ENCODE results near the gene PTPRG.
"Not testable (repeated sequence)": the region's sequence is repeated elsewhere in the genome, so short reads cannot be mapped to it uniquely, and the experiment has no call there.

PTPRG gene

DNA sequence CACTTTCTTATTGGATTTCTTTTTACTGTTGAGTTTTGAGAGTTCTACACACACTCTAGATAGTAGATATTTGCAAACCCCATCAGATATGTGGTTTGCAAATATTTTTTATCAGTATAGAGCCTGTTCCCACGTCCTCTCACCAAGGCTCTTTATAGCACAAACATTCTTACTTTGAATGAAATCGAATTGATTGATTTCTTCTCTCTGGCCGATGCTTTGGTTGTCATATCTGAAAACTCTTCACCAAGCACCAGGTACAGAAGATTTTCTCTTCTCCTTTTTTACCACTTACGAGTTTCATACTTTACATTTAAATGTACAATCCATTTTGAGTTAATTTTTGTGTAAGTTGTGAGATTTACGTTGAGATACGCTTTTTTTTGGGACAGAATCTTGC lies 163.4 kb downstream of the PTPRG start:
- no peak for DNase-seq (ENCODE audit: low read depth in 3 of 3)

GRCh38 chr3:61725851-61726333 lies 164.5 kb downstream of the PTPRG start:
- DNase-seq (ENCODE audit: low read depth in 3 of 3): no peak

- no peak for DNase-seq (ENCODE audit: low read depth in 3 of 3)
Observed at GRCh38 chr3:61727435-61727834, 166.1 kb downstream of the PTPRG start.

DNA sequence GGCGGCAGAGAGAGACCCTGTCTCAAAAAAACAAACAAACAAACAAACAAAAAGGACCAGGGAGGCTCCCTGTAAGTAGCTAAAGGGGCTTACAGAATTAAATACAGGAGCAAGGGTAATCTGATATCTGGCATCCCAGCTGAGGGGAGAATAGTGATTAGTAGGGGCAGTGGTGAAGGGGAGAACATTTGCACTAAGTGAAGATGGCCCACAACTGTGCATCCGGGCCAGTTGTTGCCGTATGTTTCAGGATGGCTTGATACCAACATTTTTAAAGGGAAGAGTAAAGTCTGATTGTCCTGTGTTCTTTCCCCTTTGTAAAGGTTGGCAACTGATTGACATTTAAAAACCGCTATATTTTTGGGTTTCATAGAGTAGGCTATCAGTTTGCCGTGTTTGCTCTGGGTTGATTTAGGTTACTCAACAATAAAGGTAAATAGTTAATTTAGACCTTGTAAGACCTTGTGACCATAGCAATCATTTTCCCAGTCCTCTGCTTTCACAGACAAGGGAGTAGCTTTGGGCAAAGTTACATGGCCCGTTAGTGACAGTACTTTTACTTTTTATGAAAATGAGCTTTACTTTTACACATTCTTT lies 167.8 kb downstream of the PTPRG start:
- no peak for DNase-seq (ENCODE audit: low read depth in 3 of 3)

- DNase-seq (ENCODE audit: low read depth in 3 of 3): no peak
Observed at GRCh38 chr3:61730056-61730455, 168.7 kb downstream of the PTPRG start.

DNA sequence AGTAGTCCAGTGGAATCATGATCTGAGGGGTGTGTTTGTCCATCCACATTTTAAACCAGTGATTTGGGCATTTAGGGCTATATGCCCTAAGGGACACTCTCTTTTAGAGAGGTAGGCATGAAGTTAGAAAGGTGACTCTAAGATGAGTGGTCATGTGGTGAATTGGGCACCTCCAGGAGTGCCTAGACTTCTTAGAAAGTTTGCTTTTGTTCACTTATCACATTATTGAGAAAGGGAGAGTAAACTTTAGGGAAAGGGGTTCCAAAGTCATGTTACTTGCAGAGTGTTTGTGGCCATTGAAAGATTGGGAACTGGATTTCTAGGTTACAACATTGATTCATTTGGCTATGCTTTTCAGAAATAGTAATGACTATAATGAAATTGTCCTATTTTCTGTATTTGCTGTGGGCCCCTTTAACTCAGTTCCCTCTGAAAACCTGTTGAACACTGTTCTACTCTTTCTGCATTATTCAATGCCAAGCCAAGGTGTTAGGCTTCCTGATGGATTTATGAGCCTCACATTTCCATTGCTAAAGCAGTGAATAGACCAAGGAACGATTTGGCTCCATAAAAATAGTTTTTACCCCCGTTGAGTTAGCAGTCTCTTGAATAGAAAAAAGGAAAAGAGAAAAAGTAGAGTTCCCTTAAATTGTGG lies 169.3 kb downstream of the PTPRG start:
- no peak for DNase-seq (ENCODE audit: low read depth in 3 of 3)

- no peak for DNase-seq (ENCODE audit: low read depth in 3 of 3)
Observed at GRCh38 chr3:61733000-61733399, 171.6 kb downstream of the PTPRG start.

DNA sequence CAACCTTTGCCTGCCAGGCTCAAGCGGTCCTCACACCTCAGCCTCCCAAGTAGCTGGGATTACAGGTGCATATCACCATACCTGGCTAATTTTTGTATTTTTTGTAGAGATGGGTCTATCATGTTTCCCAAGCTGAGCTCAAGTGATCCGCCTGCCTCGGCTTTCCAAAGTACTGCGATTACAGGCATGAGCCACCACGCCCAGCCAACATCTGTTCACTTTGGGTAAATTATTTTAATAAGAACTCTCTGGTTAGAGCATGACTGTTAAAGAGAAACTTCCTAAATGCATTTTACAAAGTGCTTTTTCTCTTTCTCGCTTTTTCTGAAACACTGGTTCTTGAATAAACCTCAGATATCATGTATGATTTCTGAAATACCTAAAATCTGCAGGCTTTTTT lies 172.5 kb downstream of the PTPRG start:
- DNase-seq (ENCODE audit: low read depth in 3 of 3): no peak

DNA sequence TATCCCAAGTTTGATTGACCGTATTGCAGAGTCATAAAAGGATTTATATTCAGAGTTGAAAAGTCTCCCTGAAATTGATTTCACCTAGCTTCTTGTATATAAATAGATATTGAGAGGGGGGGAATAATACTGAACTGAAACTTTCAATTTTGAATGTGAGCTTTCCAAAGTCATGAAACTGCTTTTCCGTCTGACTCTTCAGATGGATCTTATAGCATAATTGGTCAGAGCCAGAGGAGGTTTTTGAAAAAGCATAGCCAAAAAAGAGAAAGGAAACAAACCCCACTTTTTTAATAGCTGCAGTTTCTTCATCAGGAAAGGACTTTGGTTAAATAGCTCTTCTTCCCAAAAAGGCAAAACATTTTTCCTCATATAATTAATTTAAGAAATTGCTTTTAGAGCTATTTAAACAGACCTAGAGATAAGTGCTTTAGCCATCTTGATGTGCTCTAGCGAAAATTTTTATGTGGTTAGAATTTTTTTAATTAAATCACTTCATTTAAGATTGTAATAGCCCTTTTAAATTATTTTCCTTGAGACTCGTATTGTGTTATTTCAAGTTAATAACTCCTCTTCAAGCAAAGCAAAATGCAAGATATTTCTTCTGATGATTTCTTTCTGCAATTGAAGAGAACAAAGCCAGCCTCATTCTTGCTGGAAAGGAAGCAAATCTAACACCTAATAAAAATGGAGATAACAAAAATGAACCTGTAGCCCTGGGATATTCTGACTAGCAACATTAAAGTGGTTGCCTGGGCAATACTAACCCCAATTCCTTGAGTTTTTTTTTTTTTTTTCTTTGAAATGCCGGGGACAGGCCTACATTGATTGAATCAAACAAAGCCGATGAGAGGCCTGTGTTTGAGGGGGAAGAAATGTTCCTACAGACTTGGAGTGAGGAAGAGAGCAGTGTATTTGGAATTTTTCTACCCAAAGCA lies 173.6 kb downstream of the PTPRG start:
- no peak for DNase-seq (ENCODE audit: low read depth in 3 of 3)

DNA sequence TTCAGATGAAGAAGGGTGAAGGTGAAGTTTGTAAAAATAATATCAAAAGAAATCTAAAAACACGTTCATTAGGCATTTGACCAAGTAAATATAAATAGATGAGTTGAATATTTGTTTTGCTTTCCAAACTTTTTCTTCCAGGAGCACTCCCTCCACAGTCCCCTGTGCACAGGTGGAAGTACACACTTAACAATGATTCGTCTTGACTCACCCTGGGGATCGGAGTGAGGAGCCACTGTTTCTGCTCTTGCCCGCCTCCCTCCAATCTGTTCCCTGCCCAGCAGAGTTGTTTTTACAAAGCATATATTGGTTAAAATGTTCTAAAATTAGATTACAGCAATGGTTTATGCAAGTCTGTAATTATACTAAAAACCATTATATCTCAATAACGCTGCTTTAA lies 175.1 kb downstream of the PTPRG start:
- DNase-seq (ENCODE audit: low read depth in 3 of 3): no peak

DNA sequence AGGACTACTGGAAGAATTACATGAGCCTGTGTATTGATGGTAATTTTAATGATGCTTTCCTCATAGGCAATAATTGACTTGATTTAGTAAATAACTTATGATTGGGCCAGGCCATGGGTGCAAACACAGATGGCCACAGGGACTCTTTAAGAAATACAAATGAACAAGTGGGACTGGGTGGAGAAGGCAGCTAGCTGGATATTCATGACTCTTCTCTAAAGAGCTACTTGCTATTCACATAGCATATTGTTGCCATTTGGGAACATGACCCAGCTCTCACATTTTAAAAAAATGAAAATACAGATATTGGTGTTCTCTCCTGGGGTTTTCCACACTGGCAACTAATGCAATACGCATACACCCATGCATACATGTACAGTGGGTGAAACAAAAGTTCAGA lies 178.3 kb downstream of the PTPRG start:
- DNase-seq (ENCODE audit: low read depth in 3 of 3): no peak

DNA sequence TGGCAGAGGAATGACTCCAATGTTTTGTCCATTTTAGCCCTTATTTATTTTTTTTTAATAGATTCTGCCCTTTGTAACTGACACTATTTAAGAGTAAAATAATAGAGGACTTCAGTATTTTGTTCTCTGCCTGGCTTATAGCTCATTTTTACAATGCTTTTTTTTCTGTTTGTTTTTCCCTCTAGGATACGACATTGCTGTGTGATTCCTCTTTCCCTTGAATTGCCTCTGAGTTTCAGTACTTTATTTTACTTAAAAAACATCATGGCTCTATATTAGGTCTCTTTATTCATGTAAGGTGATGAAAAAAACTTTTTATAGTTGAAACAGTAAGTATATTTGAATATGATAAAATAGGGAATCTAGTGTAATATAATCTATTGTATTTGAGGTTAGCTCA lies 179.1 kb downstream of the PTPRG start:
- no peak for DNase-seq (ENCODE audit: low read depth in 3 of 3)

- DNase-seq (ENCODE audit: low read depth in 3 of 3): no peak
Observed at GRCh38 chr3:61741551-61741950, 180.2 kb downstream of the PTPRG start.

GRCh38 chr3:61742006-61742405 lies 180.6 kb downstream of the PTPRG start:
- no peak for DNase-seq (ENCODE audit: low read depth in 3 of 3)

DNA sequence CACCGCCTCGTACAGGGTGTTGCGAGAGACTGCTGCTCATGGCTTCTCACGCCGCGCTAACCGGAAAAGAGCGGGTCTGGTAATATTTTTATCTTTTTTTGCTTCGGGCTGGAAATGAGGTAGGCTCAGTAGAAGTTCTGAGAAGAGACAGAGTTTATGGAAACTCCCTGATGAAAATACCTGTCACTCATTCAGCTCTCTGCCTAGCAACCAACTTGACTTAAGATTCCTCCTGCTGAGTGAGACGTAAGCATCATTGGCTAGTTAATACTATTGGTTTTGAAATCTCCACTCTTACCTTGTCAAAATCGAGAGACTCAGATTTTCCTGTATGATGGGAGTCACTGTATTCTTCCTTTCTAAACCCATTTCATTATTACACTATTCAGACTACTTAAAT lies 181.7 kb downstream of the PTPRG start:
- DNase-seq (ENCODE audit: low read depth in 3 of 3): no peak

DNA sequence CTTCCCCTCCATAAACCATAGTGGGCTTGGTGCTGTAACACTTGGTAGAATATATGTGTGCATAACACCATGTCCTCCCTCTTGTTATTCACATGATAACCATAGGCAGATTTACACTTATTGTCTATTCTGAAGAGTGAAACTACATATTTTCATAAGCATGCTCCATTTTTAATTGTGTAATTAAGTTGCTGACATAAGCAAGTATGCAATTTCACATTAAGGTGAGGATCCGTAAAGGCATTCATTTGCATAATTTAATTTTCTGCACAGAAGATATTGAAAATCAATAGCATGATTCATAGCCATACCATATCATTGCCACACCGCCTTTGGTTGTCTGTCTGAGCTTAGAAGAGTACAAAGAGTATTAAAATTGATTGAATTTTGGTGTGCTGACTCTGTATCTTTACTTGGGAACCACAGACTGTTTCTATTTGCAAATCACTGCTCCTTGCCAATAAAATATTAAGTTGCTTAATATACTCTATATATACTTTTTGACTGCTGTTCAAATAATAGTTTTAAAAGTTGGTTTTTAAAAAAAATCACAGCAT lies 182.4 kb downstream of the PTPRG start:
- no peak for DNase-seq (ENCODE audit: low read depth in 3 of 3)

DNA sequence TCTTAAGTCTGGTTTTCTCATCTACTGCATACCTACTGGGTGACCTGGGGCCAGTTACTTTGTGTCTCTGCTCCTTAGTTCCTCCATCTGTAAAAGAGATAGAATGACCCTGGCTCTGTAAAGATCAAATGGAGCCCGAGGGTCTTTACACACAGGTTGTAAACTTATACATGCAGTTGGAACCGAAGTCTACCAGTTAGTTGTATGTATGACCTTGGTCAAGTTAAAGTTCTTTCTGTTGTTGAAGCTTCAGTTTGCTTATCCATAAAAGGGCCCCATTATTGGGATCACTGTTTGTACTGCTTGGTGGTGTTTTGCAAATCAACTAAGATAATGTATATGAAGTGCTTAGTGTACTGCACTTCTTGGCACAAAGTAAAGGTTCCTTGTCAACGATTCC lies 186.9 kb downstream of the PTPRG start:
- no peak for DNase-seq (ENCODE audit: low read depth in 3 of 3)

GRCh38 chr3:61750766-61751165 lies 189.4 kb downstream of the PTPRG start:
- DNase-seq (ENCODE audit: low read depth in 3 of 3): no peak

- no peak for DNase-seq (ENCODE audit: low read depth in 3 of 3)
Observed at GRCh38 chr3:61758839-61759238, 197.5 kb downstream of the PTPRG start.

DNA sequence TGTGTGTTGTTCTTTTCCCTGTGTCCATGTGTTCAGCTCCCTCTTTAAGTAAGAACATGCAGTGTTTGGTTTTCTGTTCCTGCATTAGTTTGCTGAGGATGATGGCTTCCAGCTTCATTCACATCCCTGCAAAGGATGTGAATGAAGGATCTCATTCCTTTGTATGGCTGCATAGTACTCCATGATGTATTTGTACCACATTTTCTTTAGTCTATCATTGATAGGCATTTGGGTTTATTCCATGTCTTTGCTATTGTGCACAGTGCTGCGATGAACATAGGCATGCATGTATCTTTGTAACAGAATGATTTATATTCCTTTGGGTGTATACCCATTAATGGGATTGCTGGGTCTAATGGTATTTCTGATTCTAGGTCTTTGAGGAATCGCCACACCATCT lies 199.4 kb downstream of the PTPRG start:
- DNase-seq (ENCODE audit: low read depth in 3 of 3): not testable (repeated sequence)

DNA sequence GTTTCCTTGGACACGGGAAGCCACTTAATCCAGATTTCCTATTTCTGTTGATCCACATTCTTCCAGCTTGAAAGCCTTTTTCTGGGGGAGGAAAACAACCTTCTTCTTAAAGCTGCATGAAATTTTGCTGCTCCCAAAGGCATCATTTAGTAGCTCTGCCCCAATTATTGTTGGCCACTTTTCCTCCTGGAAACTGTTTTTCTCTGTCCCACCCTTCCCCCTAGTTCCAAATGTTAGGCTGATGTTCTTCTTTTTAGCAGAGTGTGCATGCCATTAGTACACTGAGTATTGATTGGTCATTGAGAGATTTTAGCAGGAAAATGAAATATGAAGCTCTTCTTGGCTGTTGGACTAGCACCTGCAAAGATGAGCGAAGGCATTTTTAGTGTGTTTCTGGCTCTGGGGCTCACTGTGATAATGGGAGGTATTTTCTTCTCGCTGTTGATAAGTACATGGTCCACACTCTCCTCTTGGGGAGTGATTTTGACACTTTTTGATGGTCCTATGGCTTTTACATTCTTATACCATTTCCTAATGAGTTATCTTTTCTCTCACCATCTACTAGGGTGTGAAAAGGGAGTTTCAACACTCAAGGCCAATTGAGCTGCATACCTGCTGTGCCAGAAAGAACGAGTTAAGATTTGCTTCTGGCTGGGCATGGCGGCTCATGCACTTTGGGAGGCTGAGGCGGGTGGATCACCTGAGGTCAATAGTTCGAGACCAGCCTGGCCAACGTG lies 200.5 kb downstream of the PTPRG start:
- no peak for DNase-seq (ENCODE audit: low read depth in 3 of 3)

All from stimulated activated CD4-positive, alpha-beta T cell treated with anti-CD3 and anti-CD28 coated beads, TNF-alpha, amount 100 ng/mL, for 24 hours (primary cell).